Effector CD8-positive, alpha-beta T cell (primary cell): ENCODE results near the gene SRGAP1.
"Not testable (repeated sequence)": the region's sequence is repeated elsewhere in the genome, so short reads cannot be mapped to it uniquely, and the experiment has no call there.

Source experiments
- DNase-seq: peaks from one replicate; lab custom pipeline; 2025; lab: John Stamatoyannopoulos, UW

SRGAP1 gene

DNA sequence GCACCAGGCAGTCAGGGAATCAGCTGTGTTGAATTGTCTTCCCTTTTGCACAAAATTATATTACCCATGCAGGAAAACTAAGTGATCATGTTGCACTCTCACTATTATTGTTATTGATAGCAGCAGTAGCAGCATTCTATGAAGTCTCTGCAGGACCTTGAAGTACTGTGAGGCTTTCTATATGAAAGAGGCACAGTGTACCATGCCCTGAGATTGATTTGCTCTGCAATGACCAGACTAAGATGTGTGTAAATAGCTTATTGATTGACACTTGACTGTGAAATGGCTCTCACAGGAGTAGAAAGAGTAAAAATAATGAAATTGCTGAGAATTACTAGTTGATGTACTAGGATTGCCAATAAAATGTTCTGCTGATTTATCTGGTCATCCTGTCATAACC, 277.7 kb downstream of the SRGAP1 start:
- DNase-seq = no peak

DNA sequence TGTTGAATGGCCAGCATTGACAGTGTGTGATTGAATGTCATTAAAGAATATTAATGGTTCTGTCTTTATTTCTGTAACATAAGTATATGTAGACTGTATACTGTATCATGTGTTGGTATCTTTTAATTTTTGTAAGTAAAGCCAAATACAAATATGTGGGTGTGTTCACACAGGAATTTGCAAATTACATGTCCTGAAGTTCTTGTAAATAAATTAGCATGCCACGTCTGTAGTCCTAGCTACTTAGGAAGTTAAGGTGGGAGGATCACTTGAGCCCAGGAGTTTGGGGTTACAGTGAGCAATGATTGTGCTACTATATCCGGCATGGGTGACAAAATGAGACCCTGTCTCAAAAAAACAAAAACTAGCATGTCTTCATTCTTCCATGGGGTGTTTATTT, 278.5 kb downstream of the SRGAP1 start:
- DNase-seq = no peak

DNA sequence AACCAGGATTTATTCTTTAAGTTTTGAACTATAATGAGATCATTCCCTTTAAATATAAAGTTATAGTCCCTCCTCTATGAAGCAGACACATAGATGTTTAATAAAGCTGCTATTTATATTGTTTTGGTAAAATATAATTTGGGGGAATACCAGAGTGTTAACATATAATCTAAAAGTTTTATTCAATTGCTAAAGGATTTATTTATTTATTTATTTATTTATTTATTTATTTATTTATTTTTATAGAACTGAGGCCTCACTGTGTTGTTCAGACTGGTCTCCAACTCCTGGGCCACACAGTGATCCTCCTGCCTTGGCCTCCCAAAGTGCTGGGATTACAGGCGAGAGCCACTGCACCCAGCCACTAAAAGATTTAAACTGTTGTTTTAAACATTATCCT, 278.9 kb downstream of the SRGAP1 start:
- DNase-seq = no peak

DNA sequence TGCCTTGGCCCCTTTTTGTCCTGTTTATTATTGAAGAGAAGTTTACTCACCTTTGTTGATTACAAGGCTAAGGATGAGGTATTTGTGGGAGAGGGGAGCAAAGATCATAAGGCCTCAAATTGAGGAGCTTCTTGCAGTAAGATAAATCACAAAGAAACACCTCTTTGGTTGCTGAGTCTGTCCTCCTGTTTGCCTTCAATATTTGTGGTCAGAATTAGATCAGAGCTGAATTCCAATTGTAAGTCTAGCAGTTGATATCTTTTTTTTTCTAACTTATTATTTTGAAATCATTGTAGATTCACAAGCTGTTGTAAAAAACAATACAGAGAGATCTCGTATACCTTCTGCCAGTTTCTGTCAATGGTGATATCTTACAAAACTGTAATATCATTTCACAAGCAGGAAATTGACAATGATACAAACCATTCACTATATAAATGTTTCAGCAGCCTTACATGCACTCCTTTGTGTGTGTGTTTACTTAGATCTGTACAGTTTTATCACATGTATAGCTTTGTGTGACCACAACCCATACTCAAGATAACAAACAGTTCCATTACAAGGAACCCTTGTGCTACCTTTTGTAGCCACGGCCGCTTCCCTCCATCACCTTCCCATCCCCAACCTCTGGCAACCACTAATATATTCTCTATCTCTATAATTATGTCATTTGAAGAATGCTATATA, 280.2 kb downstream of the SRGAP1 start:
- DNase-seq = no peak

DNA sequence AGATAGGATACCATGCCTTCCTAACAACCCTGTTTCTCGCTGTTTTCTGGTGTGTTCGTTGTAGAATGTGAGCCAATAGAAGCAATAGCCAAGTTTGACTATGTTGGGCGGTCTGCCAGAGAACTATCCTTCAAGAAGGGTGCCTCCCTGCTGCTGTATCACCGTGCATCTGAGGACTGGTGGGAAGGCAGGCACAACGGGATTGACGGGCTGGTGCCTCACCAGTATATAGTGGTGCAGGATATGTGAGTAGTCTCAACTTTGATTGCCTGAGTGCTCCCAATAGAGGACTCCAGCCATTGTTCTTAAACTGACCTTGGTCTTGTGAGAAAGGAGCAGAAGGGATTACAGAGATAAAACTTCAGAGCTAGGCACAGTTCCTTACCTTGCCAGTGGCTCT, 281.4 kb downstream of the SRGAP1 start:
- no peak for DNase-seq

DNA sequence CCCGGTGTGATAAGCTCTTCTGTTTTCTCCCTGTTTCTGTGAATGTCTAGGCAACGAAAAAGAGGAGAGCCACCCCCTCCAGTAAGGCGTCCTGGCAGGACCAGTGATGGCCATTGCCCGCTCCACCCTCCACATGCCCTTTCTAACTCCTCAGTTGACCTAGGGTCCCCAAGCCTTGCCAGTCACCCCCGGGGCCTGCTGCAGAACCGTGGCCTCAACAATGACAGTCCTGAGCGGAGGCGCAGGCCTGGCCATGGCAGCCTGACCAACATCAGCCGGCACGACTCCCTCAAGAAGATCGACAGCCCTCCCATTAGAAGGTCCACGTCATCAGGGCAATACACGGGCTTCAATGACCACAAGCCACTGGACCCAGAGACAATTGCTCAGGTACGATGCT, 283.3 kb downstream of the SRGAP1 start:
- no peak for DNase-seq

DNA sequence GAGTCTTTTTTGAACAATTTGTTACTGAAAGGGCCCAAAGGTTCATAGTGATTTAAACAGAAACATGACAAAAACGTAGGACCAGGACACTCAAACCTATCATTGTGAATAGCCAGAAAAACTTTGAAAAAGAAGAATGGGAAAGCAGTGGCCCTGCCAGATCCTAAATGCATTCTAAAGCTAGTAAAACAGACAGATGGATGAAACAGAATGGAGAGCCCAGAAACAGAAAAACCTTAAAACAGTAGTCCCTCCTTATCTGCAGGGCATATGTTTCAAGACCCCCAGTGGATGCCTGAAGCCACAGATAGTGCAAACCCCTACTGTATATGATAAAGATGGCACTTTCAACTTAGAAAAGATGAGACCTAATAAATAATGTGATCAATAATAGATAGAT, 283.9 kb downstream of the SRGAP1 start:
- DNase-seq = no peak

DNA sequence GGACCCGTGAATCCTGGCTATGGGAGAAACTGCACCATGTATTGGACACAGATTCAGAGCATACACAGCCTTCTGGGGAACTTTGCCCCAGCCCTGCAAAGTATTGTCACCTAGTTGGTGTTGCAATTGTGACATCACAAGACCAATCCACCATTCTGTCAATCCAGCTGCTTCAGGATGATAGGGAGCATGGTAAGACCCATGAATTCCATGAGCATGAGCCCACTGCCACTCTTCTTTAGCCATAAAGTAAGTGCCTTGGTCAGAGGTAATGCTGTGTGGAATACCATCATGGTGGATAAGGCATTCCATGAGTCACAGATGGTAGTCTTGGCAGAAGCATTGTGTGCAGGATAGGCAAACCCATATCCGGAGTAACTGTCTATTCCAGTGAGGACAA, 286.0 kb downstream of the SRGAP1 start:
- not testable (repeated sequence) for DNase-seq

DNA sequence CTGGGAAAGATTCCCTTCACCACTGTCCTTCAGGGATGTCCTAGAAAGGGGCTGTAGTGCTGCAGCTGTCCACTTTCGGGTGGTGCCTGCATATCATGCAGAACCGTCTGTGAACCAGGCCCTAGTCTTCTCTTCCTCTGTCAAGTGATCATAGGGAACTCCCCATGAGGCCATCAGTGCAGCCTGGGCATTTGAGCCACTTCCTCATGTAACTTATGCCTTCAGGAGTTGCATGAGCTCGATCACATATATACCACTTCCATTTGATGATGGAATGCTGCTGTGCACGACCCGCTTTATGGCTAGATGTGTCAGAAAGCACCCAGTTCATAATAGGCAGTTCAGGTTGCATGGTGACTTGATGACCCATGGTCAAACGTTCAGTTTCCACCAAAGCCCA, 287.0 kb downstream of the SRGAP1 start:
- not testable (repeated sequence) for DNase-seq

DNA sequence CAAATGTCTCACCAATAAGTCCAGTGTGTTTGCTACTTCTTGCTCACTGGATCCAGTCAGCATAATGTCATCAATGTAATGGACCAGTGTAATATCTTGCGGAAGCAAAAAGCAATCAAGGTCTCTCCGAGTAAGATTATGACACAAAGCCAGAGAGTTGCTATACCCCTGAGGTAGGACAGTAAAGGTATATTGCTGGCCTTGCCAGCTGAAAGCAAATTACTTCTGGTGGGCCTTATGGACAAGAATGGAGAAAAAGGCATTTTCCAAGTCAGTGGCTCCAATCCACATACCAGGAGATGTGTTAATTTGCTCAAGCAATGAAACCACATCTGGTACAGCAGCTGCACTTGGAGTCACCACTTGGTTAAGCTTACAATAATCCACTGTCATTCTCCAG, 288.2 kb downstream of the SRGAP1 start:
- not testable (repeated sequence) for DNase-seq

DNA sequence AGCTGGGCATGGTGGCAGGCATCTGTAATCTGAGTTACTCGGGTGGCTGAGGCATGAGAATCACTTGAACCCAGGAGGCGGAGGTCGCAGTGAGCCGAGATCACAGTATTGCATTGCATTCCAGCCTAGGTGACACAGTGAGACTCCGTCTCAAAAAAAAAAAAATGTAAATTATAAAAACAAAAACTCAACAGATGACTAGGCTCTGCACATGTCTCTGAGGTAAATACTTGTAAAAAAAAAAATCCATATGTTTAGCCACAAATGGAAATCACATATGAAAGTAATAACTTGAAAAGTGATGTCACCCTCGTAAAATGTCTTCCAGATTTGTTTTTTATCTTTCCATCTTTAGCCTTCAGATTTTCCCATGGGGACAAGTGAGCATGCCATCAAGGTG, 292.6 kb downstream of the SRGAP1 start:
- no peak for DNase-seq

DNA sequence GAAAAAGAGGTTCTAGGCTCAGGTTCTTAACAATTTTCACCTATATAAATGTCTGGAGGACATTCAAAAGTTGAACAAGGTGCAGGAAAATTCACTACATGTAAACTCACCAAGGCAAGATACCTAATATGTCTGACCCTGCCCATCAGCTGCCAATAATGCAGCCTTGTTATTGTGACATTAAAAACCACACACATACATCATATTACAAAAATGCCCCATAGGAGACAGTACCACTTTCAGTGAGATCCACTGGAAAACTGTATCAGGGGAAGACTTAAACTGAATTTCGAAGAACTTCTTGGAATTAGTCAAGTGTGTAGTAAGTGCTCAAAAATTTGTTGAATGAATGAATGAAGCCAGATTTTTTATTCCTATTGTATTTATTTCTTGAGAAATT, 294.5 kb downstream of the SRGAP1 start:
- no peak for DNase-seq

DNA sequence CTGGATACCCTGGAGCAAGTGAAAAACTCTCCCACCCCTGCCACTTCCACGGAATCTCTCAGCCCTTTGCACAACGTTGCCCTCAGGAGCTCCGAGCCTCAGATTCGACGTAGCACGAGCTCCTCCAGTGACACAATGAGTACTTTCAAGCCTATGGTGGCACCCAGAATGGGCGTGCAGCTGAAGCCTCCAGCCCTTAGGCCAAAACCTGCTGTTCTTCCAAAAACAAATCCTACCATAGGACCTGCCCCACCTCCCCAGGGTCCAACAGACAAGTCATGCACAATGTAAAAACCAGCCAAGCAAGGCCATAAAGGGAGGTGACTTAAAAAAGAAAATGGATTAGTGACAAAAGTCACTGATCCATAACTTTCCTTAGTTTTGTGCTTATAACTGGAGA, 297.9 kb downstream of the SRGAP1 start:
- DNase-seq = no peak

DNA sequence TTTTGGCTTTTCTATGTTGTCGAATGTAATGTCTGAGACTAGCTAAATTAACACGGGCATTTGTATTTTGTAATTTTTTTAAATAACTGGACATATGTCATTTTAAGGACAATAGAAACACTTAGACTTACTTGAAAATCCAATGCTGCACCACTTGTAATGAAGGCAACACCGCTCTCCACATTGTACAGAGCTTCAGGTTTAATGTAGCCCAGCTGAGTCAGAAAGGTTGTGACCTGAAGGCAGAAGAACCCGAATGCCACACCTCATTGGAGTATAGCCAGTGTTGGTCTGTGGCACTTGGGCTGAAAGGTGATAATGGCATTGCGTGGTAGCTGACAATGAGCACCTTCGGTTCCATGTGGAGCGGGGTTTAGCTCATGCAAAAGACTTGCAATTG, 298.3 kb downstream of the SRGAP1 start:
- no peak for DNase-seq

DNA sequence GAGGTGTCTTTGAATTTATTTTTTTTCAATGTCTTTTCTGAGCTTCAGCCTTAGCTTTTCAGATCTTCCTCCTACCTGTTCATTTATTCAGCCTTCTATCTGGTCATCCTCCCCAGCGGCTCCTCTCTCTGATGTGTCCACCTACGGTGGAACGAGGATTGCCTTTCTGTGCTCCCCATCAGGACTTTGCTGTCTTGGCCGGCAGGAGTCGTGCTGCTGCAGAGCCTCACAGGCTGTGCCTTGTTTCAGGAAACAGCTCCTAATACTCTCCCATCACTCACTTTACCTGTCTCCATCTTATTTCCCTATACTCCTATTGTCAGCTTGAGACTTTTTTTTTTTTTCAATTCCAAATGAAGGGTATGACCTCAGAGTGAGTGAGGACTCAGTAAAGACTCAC, 300.7 kb downstream of the SRGAP1 start:
- DNase-seq = no peak

DNA sequence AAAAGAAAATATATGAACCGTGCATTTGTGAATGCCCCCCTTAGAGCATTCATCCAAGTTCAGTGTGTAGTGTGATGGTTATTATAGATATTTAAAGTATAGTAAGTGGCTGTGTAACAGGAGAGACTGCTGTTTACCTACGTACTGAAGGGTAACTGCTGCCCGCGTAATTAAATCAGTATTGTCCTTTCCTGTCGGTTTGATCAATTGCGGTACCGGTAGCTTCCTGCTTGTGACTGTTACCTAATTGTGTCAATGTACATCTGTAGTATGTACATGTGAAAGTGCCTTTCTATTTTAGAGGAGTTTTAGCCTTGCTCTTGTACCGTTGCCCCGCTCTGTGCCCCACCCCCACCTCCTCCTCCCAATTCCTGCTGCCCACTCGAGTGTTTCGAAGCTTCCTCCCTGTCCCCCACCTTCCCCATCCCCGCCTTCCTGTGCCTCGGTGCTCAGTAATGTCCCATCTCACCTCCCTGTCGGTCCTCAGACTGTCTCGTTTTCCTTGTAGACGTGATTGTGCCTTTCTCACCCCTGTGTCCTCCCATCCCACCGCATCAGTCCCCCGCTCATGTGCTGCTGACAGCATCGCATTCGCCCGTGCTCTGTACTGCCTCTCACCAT, 302.6 kb downstream of the SRGAP1 start:
- DNase-seq = no peak

DNA sequence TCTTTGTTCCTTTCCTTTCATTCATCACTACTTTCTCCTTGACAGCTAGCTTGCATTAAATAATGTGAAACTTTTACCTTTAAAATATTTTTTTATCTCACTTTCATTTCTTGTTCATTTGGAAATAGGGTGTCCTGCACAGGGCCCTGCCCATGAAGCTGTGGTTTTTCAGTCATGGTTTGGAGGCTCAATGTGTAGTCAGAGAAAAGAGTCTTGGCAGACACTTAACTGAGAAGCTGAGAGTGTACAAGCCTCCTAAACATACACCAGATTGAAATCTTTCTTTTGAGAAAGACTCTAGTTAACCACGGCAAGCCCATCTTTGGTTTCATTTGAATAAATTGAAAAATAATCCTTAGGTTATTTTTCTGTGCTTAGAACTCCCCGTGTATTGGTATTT, 303.4 kb downstream of the SRGAP1 start:
- no peak for DNase-seq

DNA sequence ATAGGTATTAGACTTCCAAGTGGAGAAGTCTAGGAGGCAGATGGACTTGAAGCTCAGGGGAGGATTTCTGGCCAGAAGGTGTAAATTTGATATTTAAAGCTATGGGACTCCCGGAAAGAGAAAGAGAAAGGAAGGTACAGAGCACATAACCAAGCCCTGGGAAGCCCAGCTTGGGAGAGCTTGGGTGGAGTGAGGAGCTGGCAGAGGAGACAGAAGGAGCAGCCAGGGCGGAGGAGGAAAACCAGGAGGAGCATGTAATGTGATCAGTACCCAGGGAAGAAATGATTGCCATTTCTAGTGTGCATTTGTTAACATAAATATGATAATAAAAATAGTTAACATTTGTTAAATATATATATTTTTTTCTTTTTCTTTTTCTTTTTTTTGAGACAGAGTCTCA, 310.2 kb downstream of the SRGAP1 start:
- DNase-seq = no peak

DNA sequence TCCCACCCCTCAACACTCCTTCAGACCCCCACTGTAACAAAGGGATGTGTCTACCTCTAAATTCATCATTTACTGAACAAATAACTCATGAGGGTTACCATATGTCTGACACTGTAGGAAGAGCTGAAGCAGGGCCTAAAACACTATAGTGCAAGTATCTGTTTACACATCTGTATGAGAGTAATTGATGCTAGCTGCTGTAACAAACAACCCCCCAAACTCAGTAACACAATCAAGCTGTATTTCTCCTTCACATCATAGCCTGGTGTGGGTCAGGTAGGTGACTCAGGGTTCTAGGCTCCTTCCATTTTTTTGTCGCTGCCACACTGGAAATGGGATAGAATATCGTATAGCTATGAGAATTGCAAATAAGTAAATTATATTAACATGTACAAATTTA, 312.6 kb downstream of the SRGAP1 start:
- DNase-seq = no peak

DNA sequence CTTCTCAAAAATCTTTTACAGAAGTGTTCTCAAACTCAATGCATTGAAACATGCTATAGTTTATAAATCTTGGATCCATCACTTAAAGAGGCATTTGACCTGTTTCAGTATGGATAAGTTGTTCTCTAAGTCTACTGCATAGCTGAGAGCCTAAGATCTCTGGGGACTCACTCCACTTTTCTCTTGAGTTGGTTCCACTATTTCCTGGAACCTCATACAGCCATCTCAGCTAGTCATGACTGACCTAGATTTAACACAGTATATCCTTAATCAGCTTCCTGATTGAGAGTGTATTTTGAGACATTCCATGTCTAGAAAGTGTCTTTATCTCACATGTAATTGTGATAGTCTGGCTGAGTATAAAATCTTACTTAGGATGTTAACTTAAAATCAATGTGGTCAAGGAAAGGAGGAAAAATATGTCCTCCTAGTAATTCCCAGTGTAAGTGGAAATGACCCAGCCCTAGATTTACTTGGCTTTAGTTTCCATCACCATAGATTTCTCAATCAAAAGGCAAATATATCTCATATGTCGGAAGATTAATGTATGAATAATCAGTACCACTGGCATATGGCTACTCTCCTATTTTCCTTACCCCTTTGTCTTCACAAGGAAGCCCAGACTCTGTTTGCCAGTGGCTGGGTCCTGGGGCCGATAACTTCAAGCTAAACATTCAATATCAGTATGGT, 315.7 kb downstream of the SRGAP1 start:
- no peak for DNase-seq

DNA sequence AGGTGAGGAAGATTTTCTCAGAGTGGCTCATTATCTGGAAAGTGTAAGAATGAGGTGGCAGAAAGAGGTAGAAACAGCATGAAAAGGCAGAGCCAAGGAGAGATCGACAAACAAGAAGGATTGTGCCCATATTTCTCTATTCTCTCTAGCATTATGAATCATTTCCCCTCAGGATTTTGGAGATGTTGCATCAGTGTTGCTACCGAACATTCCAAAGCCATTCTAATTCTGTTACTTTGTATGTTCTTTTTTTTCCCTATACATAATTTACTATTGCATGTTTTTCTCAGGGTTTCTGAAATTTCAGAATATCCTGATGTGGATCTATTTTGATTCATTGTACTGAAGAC, 316.2 kb downstream of the SRGAP1 start:
- DNase-seq = no peak

DNA sequence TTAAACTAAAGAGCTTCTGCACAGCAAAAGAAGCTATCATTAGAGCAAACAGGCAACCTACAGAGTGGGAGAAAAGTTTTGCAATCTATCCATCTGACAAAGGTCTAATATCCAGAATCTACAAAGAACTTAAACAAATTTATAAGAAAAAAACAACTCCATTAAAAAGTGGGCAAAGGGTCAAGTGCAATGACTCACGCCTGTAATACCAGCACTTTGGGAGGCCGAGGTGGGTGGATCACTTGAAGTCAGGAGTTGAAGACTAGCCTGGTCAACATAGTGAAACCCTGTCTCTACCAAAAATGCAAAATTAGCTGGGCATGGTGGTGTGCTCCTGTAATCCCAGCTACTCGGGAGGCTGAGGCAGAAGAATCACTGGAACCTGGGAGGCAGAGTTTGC, 322.1 kb downstream of the SRGAP1 start:
- not testable (repeated sequence) for DNase-seq

DNA sequence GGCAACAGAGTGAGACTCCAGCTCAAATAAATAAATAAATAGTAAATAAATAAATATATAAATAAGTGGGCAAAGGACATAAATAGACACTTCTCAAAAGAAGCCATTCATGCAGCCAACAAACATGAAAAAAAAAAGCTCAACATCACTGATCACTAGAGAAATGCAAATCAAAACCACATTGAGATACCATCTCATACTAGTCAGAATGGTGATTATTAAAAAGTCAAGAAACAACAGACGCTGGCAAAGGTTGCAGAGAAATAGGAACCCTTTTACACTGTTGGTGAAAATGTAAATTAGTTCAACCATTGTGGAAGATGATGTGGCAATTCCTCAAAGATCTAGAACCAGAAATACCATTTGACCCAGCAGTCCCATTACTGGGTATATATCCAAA, 322.5 kb downstream of the SRGAP1 start:
- DNase-seq = not testable (repeated sequence)

DNA sequence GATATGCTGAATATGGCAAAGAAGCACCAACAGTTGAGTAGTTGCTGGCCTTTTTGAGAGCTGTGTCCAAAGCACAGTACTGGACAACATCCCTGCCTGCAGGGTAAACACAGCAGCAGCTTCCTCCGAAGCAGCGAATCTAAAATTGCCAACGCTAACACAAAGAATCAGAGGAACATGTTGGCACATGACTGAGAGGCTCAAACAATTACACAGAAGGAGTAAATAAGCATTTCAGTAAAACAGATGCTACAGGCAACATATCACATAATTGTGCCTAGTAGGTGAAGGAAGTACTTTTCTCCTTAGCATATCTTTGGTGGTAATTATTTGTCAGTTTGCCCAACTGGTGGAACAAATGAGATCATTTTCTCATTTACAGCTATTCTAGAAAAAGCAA, 325.5 kb downstream of the SRGAP1 start:
- no peak for DNase-seq
